GM23338 (cell line): ENCODE data around the gene TUBB2A. TPM values are rescaled to one million over a fixed set of nuclear protein-coding genes. Genes with fewer than 3 reads are reported as not detected.

Experiments used
- ATAC-seq: fragments of 200-7000 bp; cut with Tn5 transposase; 3 replicates; pipeline ENCODE4 v1.9.1; 2020
- DNase-seq: peaks from one replicate; pipeline ENCODE4 v3.0.0-alpha.2; 2015; ENCODE audit warnings: low spot score
- H2AFZ ChIP-seq: fragments of 200-600 bp; sonication (generic); 2 replicates; pipeline ENCODE4 v1.8.0; 2016; ENCODE audit warnings: antibody characterized with exemption, mild to moderate bottlenecking, moderate library complexity
- H3F3A ChIP-seq: fragments of 200-600 bp; sonication (generic); replicated peaks from 2 replicates; pipeline ENCODE4 v1.8.0; 2017; ENCODE audit warnings: antibody characterized with exemption, mixed run types, low read depth
- H3K27ac ChIP-seq: fragments of 200-600 bp; sonication (generic); 2 replicates; pipeline ENCODE4 v1.6.1; 2016; ENCODE audit warnings: low read depth
- H3K27me3 ChIP-seq: fragments of 200-600 bp; sonication (generic); 2 replicates; pipeline ENCODE4 v1.8.0; 2016; ENCODE audit warnings: mild to moderate bottlenecking, mixed run types, moderate library complexity; ENCODE audit not compliant: insufficient read depth
- H3K36me3 ChIP-seq: fragments of 200-600 bp; sonication (generic); 2 replicates; pipeline ENCODE4 v1.8.0; 2016; ENCODE audit warnings: mild to moderate bottlenecking; ENCODE audit not compliant: insufficient read depth
- H3K4me1 ChIP-seq: fragments of 200-600 bp; sonication (generic); 2 replicates; pipeline ENCODE4 v1.8.0; 2016; ENCODE audit warnings: mild to moderate bottlenecking, moderate library complexity; ENCODE audit not compliant: insufficient read depth
- H3K4me2 ChIP-seq: fragments of 200-600 bp; sonication (generic); 2 replicates; pipeline ENCODE4 v1.7.1; 2017; ENCODE audit warnings: mixed run types
- H3K4me3 ChIP-seq: fragments of 200-600 bp; sonication (generic); 2 replicates; pipeline ENCODE4 v1.6.1; 2016; ENCODE audit warnings: mixed run types
- H3K79me2 ChIP-seq: fragments of 200-600 bp; sonication (generic); replicated peaks from 2 replicates; pipeline ENCODE4 v1.8.0; 2017; ENCODE audit warnings: mild to moderate bottlenecking; ENCODE audit not compliant: insufficient read depth
- H3K9me2 ChIP-seq: fragments of 200-600 bp; sonication (generic); 2 replicates; pipeline ENCODE4 v1.8.0; 2017; ENCODE audit not compliant: insufficient read depth
- H4K20me1 ChIP-seq: fragments of 200-600 bp; sonication (generic); replicated peaks from 2 replicates; pipeline ENCODE4 v1.8.0; 2017; ENCODE audit warnings: mild to moderate bottlenecking; ENCODE audit not compliant: insufficient read depth
- H3K27ac Mint-ChIP-seq: 2 replicates; pipeline ENCODE4 v1.8.0; 2020; ENCODE audit warnings: inconsistent platforms, mild to moderate bottlenecking, moderate library complexity, mixed read lengths
- H3K27me3 Mint-ChIP-seq: 3 replicates; pipeline ENCODE4 v1.8.0; 2022; ENCODE audit warnings: low read depth, mild to moderate bottlenecking, moderate library complexity, mixed read lengths, inconsistent platforms; ENCODE audit not compliant: insufficient read depth, poor library complexity
- H3K36me3 Mint-ChIP-seq: 3 replicates; pipeline ENCODE4 v1.8.0; 2021; ENCODE audit warnings: low read depth, mild to moderate bottlenecking, inconsistent platforms, moderate library complexity, mixed read lengths
- H3K4me1 Mint-ChIP-seq: 3 replicates; pipeline ENCODE4 v1.8.0; 2020; ENCODE audit warnings: mild to moderate bottlenecking, inconsistent platforms, mixed read lengths
- H3K4me3 Mint-ChIP-seq: 3 replicates; pipeline ENCODE4 v1.8.0; 2021; ENCODE audit warnings: moderate library complexity, mild to moderate bottlenecking, inconsistent platforms, mixed read lengths
- H3K9me3 Mint-ChIP-seq: 3 replicates; pipeline ENCODE4 v1.8.0; 2020; ENCODE audit warnings: moderate library complexity, mild to moderate bottlenecking, inconsistent platforms, mixed read lengths
- CREB1 ChIP-seq: fragments of 250-450 bp; sonication (Bioruptor Pico); IDR thresholded peaks from 2 replicates; pipeline ENCODE4 v1.5.0; 2020; ENCODE audit warnings: low read depth, mild to moderate bottlenecking, moderate library complexity
- CTCF ChIP-seq, 2 experiments: fragments of 200-600 bp in 1 of 2; sonication (generic) in 1 of 2; conservative IDR thresholded peaks; 2 replicates each; pipeline versions ENCODE4 v1.5.1 to v1.6.1; 2016 to 2017; ENCODE audit warnings: antibody characterized with exemption in 2 of 2, low read depth in 2 of 2, mild to moderate bottlenecking in 2 of 2, moderate library complexity in 1 of 2
- ETS1 ChIP-seq: IDR thresholded peaks from 2 replicates; pipeline ENCODE4 v1.6.1; 2016; ENCODE audit warnings: antibody characterized with exemption
- EZH2 ChIP-seq: fragments of 200-600 bp; sonication (generic); IDR thresholded peaks from one replicate; pipeline ENCODE4 v1.8.0; 2017; ENCODE audit warnings: antibody characterized with exemption, mild to moderate bottlenecking, low read depth; ENCODE audit not compliant: unreplicated experiment
- JUNB ChIP-seq: IDR thresholded peaks from one replicate; pipeline ENCODE4 v1.6.1; 2016; ENCODE audit warnings: antibody characterized with exemption; ENCODE audit not compliant: unreplicated experiment
- POLR2AphosphoS5 ChIP-seq: IDR thresholded peaks from 2 replicates; pipeline ENCODE4 v1.6.1; 2016; ENCODE audit warnings: antibody characterized with exemption, low read depth
- STAT1 ChIP-seq: IDR thresholded peaks from one replicate; pipeline ENCODE4 v1.6.1; 2016; ENCODE audit warnings: antibody characterized with exemption; ENCODE audit not compliant: unreplicated experiment
- ZNF114 ChIP-seq: fragments of 250-450 bp; sonication (Bioruptor Pico); IDR thresholded peaks from 2 replicates; pipeline ENCODE4 v1.5.0; 2020; ENCODE audit warnings: mild to moderate bottlenecking, moderate library complexity
- ZNF462 ChIP-seq: fragments of 250-450 bp; sonication (Bioruptor Pico); IDR thresholded peaks from 2 replicates; pipeline ENCODE4 v1.5.0; 2020; ENCODE audit warnings: mild to moderate bottlenecking, moderate library complexity
- polyA plus RNA-seq: library from polyadenylated mRNA; unstranded; fragments of >200 nt; fragmentation: Nextera tagmentation; extraction: Ambion mirVana; gene quantifications from 2 replicates; pipeline ENCODE4 v1.2.1, GENCODE V29; 2016
- total RNA-seq: library from RNA; depleted of rRNA; stranded (reverse); fragments of >200 nt; shearing (Covaris generic); gene quantifications from 2 replicates; pipeline ENCODE4 v1.2.3, GENCODE V29; 2014

The TUBB2A gene
- total and polyA plus RNA-seq, 2 experiments from 2014 or later: 305 to 376 TPM

DNA sequence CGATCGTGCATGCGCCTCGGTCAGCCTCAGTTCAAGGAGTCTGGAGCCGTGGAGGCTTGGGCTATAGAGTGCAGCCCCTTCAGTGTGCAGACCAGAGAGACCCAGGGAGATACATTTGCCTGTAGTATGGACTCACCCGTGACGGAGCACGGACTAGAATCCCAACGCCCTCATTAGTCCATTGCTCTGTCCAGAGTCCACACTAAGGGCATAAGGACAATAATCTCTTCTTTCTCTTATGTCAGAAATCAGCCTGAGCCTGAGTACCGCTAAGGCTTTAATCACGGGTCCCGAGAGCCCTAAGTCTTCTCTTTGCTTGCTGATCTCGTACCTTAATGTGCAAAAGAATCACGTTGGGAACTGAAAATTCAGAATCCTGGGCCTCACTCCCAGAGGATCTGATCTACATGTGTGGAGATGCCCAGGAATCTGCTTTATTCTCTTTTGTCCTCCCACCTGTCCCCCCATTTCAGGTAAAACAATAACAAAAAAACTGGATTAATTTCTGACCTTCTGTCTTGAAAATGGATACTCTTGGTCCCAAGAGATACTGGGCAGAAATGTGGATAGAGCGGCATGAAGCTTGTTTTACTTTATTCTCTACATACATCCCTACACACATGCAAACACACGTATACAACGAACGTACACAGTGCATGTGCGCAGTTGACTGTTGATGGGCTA is 38.2 kb downstream of the TUBB2A start:
- H3K4me2 ChIP-seq: peak overlapping the region; percentile 94
- no peak overlapping the region for H3K27ac Mint-ChIP-seq
- peaks cover 3% of the 10 kb centered on the region for H3K36me3 Mint-ChIP-seq
- peaks cover 33% of the 10 kb centered on the region for H3K4me1 Mint-ChIP-seq
- H3K4me1 ChIP-seq: peaks cover 27% of the 10 kb centered on the region
- H3F3A ChIP-seq: peaks cover 9% of the 10 kb centered on the region
- ATAC-seq (peak; percentile 48; the same call in 1 of the 3 replicates), DNase-seq (no peak)
- H3K27me3 ChIP-seq: no peaks in the 10 kb centered on the region
- peaks cover 9% of the 10 kb centered on the region for H3K79me2 ChIP-seq
- H2AFZ ChIP-seq: peak overlapping the region; percentile 92
- no peaks in the 10 kb centered on the region; the same call in 1 of the 2 replicates for H3K36me3 ChIP-seq
- TF ChIP-seq ZNF114 (CRISPR knock-in tag) (no peak), STAT1 (no peak)
- no peaks in the 10 kb centered on the region for H3K9me2 ChIP-seq
- H4K20me1 ChIP-seq: no peaks in the 10 kb centered on the region
- peaks cover 8% of the 10 kb centered on the region for H3K27me3 Mint-ChIP-seq
- no peaks in the 10 kb centered on the region for H3K9me3 Mint-ChIP-seq
- H3K4me3 ChIP-seq: peak overlapping the region; percentile 97
- peak overlapping the region; percentile 73 for H3K4me3 Mint-ChIP-seq
- H3K27ac ChIP-seq: 0 out of 2 replicates have a peak overlapping the region, but pooled peaks have one; percentile 63

DNA sequence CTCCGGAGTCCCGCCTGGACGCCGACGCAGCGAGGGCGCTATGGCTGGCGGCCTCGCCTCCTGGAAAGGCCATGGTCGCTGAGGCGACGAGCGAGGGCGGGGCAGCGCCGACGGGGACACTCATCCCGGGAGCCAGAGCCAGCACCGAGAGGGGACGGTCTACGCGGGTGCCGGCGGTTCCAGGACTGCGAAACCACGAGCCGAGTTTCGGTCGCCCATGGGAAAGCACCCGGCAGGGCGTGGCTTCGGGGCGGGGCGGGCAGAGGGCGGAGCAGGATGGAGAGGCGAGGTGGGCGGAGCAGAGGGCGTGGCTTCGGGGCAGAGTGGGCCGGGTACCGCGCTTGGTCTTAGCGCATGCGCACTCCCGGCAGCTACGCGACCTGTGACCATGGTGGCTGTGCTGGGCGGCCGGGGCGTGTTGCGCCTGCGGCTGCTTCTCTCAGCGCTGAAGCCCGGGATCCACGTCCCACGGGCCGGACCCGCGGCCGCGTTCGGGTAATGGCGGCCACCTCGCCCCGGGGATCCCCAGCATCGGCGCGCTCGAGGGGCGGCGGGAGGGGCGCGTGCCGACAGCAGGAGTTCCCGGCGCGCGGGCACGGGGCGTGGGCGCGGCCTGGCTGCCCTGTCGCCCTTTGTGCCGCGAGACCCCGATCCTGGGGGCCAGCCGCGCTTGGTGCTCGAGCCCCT is 38.8 kb downstream of the TUBB2A start, which contains the start of gene BPHL:
BPHL (plus strand) TSS at position 359 of the 687 bp plus-strand sequence; CDS start at position 389, 30 bp downstream.
- H3K4me1 Mint-ChIP-seq: peaks cover 32% of the 10 kb centered on the region
- Histone ChIP-seq H4K20me1 (no peaks in the 10 kb centered on the region), H3K36me3 (no peaks in the 10 kb centered on the region; the same call in 1 of the 2 replicates), H3K79me2 (peaks cover 9% of the 10 kb centered on the region), H3K9me2 (no peaks in the 10 kb centered on the region), H3K4me3 (peak within 1 kb of the TSS; percentile 97), H3K4me2 (peak within 1 kb of the TSS; percentile 94), H2AFZ (peak within 1 kb of the TSS; percentile 92), H3K27me3 (no peaks in the 10 kb centered on the region), H3K4me1 (peaks cover 27% of the 10 kb centered on the region), H3F3A (peaks cover 9% of the 10 kb centered on the region), H3K27ac (peak within 1 kb of the TSS; percentile 99)
- DNase-seq (peak; percentile 96), ATAC-seq (peak; percentile 91)
- peak within 1 kb of the TSS; percentile 73 for H3K4me3 Mint-ChIP-seq
- H3K36me3 Mint-ChIP-seq: peaks cover 3% of the 10 kb centered on the region
- H3K27ac Mint-ChIP-seq: peak within 1 kb of the TSS; percentile 87
- H3K9me3 Mint-ChIP-seq: no peaks in the 10 kb centered on the region
- TF ChIP-seq ETS1 (peak; percentile 30; the same call in 1 of the 2 replicates), POLR2AphosphoS5 (peak; percentile 89), ZNF114 (CRISPR knock-in tag) (no peak), STAT1 (no peak), CTCF (conservative IDR thresholded peaks at IDR 0.05; ENCODE audit: low read depth in 2 of 2) (no peak), JUNB (no peak), ZNF462 (CRISPR knock-in tag) (no peak), EZH2 (no peak), CREB1 (CRISPR knock-in tag) (0 out of 2 replicates have a peak, but pooled peaks have one; percentile 45)
- peaks cover 8% of the 10 kb centered on the region for H3K27me3 Mint-ChIP-seq
